IPS-NIHi11 (cell line): ENCODE measurements around the gene ENPP5.

Source experiments
- DNase-seq: peaks from one replicate; pipeline ENCODE4 v3.0.0; 2012; ENCODE audit warnings: mixed read lengths, low spot score

ENPP5 gene, protein sequence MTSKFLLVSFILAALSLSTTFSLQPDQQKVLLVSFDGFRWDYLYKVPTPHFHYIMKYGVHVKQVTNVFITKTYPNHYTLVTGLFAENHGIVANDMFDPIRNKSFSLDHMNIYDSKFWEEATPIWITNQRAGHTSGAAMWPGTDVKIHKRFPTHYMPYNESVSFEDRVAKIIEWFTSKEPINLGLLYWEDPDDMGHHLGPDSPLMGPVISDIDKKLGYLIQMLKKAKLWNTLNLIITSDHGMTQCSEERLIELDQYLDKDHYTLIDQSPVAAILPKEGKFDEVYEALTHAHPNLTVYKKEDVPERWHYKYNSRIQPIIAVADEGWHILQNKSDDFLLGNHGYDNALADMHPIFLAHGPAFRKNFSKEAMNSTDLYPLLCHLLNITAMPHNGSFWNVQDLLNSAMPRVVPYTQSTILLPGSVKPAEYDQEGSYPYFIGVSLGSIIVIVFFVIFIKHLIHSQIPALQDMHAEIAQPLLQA

DNA sequence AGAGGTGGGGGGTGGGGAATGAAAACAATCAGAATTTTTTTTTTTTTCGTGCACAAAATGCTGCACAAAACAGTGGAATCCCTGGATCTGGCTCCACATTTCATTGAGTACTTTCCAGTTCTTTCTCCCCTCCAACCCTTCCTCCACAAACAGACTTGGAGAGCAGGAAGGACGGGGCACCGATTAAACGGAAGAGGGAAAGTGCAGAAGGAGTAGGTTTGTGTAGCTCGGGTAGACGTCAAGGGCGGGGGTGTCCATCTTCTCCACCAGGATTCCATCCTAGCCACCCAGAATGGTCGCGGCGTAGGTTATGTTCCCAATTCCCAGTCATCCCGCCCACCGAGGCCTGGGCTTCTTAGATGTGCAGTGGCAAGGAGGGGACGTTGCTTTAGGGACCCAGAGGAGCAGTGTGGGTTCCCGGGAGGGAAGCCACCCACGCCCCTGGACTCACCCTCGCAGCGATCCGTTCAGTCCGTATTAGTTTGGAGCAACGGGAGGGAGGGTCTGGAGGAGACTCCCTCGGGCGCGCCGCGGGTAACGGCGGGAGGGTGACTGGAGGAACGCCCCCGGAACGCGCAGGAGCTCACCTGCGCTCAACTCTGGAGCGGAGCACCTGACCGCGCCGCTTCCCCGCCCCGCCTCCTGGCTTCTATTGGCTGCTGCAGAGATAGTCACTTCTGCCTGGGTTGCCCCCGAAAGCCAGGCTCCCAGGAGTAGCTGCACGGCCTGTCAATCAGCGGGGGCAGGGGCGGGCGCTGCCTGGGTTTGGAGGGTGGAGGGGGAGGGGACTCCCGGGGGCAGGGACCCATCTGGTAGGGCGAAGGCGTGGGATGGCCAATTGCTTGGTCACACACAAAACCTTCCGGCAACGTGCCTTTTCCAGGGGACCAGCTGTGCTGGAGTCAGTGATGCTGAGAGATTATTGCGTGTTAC is at the start of gene ENPP5:
TSS of gene ENPP5 (minus strand) at position 624 of the 933 bp plus-strand sequence. CDS start 2,718 bp downstream, outside the sequence.
- DNase-seq = peak; percentile 98

DNA sequence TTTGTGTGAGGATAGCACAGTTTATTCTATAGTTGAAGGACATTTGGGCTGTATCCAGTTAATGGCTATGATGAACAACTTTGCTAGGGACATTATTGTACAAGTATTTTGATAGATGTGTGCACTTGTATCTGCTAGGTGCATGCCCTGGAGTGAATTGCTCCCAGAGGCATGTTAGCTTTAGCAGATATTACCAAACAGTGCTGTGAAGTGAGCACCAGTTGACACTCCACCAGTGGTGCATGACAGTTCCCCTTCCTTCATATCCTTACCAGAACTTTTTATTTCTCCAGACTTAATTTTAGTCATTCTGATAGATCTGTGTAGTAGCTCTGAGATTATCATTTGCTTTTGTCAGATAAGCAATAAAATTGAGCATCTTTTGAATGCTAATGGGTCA is 48.9 kb upstream of the ENPP5 start:
- no peak for DNase-seq

DNA sequence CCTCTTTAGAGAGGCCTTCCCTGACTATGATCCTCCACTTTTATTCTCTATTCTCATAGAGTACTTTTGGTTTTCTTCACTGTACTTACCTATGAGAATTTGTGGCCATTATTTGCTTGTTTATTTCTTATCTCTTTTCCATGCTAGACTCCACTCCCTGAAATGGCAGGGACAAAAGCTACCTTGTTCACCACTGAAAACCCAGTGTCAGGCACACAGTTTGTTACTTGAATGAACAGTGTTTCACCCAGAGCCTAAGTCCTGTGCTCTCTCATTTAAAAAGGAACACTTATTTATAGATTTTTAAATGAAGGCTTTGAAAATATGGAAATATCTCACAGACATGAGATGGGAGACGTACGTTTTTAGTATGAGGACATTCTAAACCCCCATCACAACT is 47.7 kb upstream of the ENPP5 start:
- no peak for DNase-seq

DNA sequence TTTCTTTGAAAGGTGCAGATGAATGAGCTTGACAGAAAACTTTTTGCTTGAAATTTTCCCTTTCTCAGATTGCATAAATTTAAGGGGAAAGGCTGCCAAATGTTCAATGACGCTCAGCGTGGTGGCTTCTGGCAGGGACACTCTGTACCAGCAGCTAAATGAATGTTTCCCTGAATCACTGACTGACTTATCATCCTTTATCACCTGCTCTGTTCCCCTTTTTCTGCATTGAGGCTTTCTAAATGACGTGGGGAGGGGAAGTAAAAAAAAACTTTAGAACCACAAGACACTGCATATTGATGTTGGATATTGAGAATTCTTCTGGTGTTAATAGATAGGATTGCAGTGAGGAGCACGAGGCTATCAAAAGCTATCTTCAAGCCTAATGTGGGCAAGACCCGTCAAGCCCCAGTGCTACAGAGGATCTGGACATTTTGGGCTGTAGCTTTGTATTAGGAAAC is 46.9 kb upstream of the ENPP5 start:
- DNase-seq = no peak

DNA sequence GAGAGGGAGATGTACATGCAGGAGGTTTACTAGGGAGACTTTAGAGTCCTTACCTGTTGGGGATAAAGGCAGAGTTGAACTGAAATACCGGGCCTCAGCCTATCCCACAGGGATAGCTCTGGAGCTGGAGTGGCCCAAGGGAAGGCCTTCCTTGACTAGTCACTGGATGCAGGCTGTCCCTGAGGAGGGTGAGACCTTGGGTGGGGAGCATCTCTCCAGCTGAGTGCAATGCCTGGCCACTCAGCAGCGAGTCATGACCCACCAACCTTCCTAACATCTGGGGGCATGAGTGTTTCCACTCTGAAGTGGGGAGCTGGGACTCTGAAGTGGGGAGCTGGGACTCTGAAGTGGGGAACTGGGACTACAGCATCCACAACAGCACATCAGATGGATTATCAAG is 46.1 kb upstream of the ENPP5 start:
- DNase-seq = no peak

DNA sequence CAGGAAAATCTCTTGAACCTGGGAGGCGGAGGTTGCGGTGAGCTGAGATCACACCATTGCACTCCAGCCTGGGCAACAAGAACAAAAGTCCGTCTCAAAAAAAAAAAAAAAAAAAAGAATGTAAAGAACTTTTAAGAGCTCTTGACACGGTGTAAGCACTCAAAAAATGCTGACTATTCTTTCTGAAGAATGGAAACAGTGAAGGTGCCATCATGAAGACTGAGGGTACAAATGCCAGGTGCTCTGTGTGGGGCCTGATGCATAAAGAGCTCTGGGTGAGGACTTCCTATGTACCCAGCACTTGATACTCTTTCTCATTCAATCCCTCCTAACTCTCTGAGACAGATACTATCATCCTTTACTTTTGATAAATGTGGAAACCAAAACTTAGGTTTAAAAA is 45.0 kb upstream of the ENPP5 start:
- no peak for DNase-seq

DNA sequence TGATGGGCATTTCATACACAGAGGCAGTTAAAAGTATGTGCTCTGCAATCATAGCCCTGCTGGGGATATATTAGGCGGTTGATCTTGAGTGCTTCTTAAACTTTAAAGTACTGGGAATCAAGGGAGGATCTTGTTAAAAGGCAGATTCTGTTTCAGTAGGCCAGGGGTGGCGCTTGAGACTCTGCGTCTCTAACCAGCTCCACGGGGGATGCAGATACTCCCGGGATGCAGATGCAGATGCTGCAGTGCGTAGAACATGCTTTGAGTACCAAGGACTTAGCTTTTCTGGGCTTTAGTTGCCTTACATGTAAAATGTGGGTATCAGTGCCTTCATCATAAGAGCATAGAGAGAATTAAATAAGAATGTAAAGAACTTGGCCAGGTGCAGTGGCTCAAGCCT is 44.4 kb upstream of the ENPP5 start:
- DNase-seq = no peak

DNA sequence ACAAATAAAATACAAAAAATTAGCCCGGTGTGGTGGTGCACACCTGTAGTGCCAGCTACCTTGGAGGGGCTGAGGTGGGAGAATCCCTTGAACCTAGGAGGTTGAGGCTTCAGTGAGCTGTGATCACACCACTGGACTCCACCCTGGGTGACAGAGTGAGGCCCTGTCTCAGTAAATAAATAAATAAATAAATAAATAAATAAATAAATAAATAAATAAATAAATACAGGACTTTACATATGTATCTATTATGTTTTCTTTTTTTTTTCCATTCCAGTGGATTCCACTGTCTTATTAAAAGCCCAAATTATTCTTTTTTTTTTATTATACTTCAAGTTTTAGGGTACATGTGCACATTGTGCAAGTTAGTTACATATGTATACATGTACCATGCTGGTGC is 41.1 kb upstream of the ENPP5 start:
- no peak for DNase-seq

DNA sequence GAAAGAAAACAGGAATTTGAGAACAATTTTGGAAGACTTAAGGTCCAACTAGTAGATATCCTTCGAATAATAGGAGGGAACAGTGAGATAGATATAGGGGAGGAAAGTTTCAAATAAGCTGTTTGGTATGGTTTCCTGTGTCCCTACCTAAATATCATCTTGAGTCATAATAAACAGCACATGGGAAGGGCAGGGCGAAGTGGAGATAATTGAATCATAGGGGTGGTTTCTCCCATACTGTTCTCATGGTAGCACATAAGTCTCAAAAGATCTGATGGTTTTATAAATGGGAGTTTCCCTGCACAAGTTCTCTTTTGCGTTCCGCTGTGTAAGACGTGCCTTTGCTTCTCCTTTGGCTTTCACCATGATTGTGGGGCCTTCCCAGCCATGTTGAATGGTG is 39.5 kb upstream of the ENPP5 start:
- DNase-seq = no peak

DNA sequence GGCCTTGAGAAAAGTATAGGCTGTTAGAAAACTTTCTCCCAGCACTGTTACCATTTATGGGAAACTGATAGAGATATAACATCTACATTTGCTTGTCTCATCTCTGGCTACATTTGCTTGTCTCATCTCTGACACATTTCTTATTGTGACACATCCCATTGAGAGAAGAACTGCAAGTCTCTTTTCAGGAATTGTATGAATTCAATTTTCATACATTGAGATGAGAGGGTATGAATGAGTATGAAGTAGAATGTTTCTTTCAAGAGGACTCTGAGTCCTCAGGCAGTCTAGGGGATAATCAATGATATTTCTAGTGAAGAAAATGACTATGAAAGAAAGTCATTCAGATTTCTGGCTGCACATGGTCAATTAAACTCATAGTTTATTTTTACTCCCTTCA is 37.5 kb upstream of the ENPP5 start:
- no peak for DNase-seq

DNA sequence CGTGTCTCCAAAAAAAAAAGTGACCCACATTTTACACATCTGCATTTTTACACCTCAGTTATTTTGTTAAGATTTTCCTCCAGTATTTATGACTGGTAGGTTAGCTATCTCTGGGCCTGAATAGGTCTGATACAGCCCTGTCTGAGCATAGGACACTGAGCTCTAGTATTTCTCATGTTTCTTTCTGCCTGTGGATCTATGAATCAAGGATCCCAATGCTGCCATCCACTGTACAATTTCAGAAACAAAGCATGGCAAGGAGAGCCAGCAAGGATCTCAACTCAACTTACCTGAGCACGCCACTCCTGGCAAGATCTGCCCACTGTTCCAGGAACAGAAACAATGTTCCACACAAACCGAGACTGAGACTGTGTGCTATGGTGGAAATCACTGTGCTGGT is 36.4 kb upstream of the ENPP5 start:
- no peak for DNase-seq

DNA sequence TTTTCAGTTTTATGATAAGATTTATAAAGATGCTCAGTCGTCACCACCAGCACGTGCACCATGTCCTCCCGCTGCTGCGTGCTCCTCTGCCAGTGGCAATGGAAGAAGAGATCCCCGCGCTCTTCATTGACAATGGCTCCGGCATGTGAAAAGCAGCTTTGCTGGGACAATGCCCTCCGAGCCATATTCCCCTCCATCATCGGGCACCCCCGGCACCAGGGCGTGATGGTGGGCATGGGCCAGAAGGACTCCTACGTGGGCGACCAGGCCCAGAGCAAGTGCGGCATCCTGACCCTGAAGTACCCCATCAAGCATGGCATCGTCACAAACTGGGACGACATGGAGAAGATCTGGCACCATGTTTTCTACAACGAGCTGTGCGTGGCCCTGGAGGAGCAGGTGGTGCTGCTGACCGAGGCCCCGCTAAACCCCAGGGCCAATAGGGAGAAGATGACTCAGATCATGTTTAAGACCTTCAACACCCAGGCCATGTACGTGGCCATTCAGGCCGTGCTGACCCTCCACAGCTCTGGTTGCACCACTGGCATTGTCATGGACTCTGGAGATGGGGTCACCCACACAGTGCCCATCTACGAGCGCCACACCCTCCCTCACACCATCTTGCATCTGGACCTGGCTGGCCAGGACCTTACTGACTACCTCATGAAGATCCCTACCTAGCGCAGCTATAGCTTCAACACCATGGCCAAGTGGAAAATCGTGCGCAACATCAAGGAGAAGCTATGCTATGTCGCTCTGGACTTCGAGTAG is 34.3 kb upstream of the ENPP5 start:
- no peak for DNase-seq

DNA sequence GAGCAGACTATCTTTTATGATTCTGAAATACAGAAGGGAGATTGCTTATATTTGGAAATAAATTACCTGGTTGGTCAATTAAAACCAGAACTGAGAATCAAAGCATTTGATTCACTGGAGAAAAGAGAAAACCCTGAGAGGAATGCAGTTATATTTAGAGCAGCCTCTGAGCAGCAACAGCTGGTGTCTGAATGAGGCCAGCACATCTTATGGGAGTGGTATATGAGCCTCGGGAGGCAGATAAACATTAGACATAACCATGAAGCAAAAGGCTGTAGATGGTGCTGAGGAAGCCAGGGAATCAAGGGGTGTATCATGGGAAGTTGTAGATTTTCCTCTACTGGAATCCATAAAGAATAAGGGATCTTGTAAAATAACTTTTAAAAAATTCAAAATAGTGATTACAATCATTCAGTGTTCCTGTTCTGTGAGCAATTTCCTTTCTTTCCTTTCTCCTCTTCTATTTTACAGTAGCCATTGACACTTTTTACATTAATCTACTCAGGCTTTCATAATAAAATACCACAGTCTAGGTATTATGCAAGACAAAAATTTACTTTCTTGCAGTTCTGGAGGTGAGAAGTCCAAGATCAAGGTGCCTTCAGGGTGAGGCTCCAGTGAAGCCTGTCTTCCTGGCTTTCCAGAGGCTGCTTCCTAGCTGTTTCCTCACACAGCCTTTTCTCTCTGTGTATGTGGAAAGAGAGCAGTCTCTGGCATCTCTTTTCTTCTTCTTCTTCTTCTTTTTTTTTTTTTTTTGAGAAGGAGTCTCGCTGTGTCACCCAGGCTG is 32.8 kb upstream of the ENPP5 start:
- no peak for DNase-seq

DNA sequence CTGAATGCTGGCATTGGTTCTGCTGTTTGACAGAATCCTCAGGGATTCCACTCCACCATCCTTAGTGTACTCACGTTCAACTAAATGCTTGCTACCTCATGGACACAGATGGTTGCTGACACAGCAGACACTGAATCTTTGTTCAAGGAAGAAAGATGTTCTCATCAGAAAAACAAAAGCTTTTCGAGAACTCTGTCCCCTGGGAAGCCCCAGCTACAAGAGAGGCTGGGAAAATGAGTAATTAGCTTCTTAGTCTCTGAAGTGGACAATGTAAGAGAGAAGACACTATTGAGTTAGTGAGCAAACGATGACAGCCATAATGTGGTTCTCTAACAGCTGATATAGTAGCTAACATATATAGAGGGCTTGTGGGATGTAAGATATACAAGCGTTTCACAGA is 30.9 kb upstream of the ENPP5 start:
- no peak for DNase-seq

DNA sequence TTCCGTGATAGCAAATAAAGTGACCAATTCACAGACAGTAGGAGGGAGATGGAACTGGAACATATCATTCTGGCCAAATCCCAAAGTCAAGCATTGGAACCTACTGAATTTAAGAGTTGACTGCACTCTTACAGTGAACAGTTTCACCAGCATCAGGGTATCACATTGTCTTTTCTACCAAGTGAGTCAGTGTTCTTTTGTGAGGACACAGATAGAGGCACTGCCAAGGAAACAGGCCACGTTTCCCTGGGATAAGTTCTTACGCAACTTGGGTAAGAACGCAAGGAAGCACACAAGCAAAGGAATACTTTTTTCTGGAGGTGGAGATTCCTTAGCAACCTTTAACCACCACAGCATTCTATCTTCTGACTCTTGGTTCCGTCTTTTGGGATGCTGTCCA is 28.6 kb upstream of the ENPP5 start:
- DNase-seq = no peak

DNA sequence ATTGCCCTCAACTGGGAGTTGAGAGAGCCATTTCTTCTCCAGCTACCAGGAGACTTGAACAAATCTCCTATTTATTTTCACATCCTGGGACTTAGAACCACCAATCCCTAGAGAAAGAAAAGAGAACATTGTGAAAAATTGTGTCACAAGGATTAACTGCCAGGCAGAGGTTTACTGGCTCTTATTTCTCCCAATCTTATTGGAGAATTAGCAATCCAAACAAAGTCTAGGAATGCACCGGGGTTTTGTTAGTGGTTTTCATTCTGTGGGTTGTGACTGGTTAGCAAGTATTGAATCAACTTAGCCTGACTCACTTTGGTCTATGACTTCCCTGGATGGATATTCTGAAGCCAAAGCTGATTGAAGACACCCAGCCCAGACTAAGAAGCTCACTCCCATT is 21.2 kb upstream of the ENPP5 start:
- no peak for DNase-seq

DNA sequence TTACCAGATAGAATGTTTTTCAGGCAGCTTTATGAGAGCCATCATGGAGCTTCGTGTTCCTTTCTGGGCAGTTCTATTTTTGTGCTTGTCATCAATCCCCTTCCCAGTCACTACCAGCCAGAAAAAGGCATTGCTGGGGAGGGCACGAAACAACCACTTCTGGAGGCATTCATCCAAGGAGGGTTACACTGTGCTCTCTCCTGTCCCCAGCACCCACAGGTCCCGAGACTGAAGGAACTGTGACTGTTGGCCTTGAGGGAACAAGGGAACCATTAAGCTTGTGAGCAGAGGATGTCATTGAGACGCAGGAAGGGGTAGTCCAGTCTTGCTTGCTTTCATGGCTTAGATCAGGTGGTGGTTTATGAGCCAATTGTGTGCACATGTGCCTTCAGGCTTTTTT is 20.1 kb upstream of the ENPP5 start:
- no peak for DNase-seq

DNA sequence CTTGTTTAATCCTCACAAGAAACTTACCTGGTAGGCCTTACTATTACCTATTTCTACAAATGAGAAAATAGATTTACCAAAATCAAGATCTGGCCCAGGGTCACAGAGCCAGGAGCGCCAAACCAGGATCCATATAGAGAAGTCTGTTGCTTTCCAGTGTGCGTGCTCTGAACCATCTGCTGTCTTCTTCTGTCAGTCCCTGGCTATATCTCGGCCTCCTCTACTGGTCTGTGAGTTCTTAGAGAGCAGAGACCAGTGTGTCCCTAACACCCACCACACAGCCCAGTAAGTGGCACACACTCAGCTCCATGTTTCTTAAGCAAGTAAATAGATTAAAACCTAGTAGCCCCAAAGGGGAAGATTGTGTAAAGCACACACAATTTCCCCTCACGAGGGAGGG is 18.9 kb upstream of the ENPP5 start:
- DNase-seq = no peak

DNA sequence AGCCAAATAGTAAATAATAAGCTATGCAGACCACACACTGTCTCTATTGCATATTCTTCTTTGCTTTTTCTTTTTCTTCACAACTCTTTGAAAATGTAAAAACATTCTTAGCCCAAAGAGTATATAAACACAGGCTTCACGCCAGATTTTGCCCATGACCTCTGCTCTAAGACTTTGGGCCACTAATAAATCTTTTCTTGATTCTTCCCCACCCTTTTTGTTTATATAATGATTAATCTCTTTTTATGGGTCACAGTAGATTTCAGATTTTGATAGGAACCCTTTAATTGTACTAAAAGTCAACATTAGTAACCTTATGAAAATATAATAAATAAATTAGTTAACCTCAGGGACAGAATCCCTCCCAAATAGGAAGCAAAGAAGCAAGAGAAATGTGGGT is 15.8 kb upstream of the ENPP5 start:
- no peak for DNase-seq

DNA sequence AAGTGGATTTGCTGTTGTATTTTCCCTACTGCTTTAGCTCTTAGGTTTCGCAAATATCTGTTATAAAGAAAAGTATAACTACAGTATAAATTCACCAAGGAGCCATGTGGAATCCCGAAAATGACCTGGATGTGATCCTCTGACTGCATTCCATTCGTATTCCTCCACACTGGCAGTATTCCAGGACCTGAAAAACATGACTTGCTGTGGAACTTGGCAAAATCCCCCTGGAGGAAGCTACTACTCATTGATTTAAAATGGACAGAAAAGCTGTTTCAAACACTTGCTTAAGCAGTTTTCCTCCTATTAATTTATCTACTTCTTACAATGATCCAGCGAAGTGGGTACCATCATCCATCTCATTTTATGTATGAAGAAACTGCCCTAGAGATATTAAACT is 13.3 kb upstream of the ENPP5 start:
- DNase-seq = no peak

DNA sequence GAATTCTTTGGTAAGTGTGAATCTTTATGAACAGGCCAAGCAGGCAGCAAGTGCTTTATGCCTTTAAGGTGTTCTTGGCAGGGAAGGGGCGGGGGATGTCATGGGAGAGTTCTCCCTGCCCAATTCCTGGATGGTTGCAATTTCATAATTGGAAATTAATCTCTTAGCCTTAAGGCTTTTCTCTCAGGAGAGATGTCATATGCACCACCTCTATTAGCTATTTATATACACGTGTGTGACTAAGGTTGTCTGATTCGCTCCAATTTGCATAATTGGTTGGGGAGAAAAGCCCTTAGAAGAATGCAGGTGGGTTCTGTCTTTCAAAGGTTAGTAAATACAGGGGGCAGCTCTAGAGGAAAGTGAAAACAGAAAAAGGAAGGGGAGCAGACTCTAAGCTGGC is 5.2 kb upstream of the ENPP5 start:
- no peak for DNase-seq
